Endothelial cell of umbilical vein (primary cell): ENCODE data around the gene ATP1B3. TPM values are rescaled to one million over a fixed set of nuclear protein-coding genes. Genes with fewer than 3 reads are reported as not detected.

Source experiments
- BruUV-seq: library from RNA; stranded (reverse); fragments of 400-500 nt; replicated peaks from 2 replicates; lab custom pipeline; 2021; lab: Mats Ljungman, UMichigan
- CTCF ChIA-PET: fragments of 300-600, 350-600 bp; sonication (Branson Sonifier 250); formaldehyde crosslinking; loops from one replicate; lab custom pipeline; 2021; ENCODE audit warnings: antibody characterized with exemption, inconsistent platforms; lab: Charles Lee
- POLR2A ChIA-PET: fragments of 300-600, 350-600 bp; sonication (Branson Sonifier 250); formaldehyde crosslinking; loops from one replicate; lab custom pipeline; 2021; ENCODE audit warnings: antibody characterized with exemption, inconsistent platforms; lab: Charles Lee
- DNase-seq: peaks from one replicate; pipeline ENCODE4 v3.0.0-alpha.2; 2011; ENCODE audit warnings: low read depth, low spot score
- FAIRE-seq: peaks from 2 replicates; lab custom pipeline; 2011; peaks lifted over from hg19 to GRCh38; lab: Jason Lieb, UNC
- H2AFZ ChIP-seq: 2 replicates; pipeline ENCODE4 v1.6.0; 2012; ENCODE audit warnings: low read depth, low read length, control low read depth, inconsistent platforms
- H3K27ac ChIP-seq: 2 replicates; pipeline ENCODE4 v1.5.1; 2011; ENCODE audit warnings: low read depth, mild to moderate bottlenecking, control low read depth, low read length, moderate library complexity; ENCODE audit not compliant: insufficient read depth
- H3K27me3 ChIP-seq, 2 experiments: 2 replicates each; pipeline versions ENCODE4 v1.6.0 to v1.6.1; 2011; ENCODE audit warnings: low read length in 2 of 2, mixed read lengths in 1 of 2; ENCODE audit not compliant: control insufficient read depth in 2 of 2, insufficient read depth in 2 of 2
- H3K36me3 ChIP-seq, 2 experiments: 2 replicates in 1 of 2; 3 replicates in 1 of 2; pipeline ENCODE4 v1.5.1; 2011; ENCODE audit warnings: low read length in 2 of 2, mild to moderate bottlenecking in 1 of 2, moderate library complexity in 1 of 2; ENCODE audit not compliant: control insufficient read depth in 2 of 2, insufficient read depth in 2 of 2; ENCODE audit errors: extremely low read depth in 1 of 2
- H3K4me1 ChIP-seq: 3 replicates; pipeline ENCODE4 v1.5.1; 2011; ENCODE audit warnings: mild to moderate bottlenecking, low read length; ENCODE audit not compliant: control insufficient read depth, insufficient read depth; ENCODE audit errors: extremely low read depth
- H3K4me2 ChIP-seq: 2 replicates; pipeline ENCODE4 v1.6.1; 2011; ENCODE audit warnings: low read length, control low read depth, mixed read lengths; ENCODE audit not compliant: insufficient read depth
- H3K4me3 ChIP-seq, 3 experiments: fragments of 200-600 bp in 1 of 3; sonication (generic), shearing (Covaris generic) in 1 of 3; replicated peaks in 1 of 3; 2 replicates each; pipeline ENCODE4 v1.5.1; 2011 to 2016; ENCODE audit warnings: control low read depth in 3 of 3, low read length in 3 of 3, mild to moderate bottlenecking in 2 of 3, inconsistent platforms in 1 of 3, low read depth in 1 of 3, moderate library complexity in 1 of 3; ENCODE audit not compliant: insufficient read depth in 1 of 3
- H3K79me2 ChIP-seq: 2 replicates; pipeline ENCODE4 v1.6.0; 2012; ENCODE audit warnings: low read length, inconsistent platforms; ENCODE audit not compliant: control insufficient read depth, insufficient read depth
- H3K9ac ChIP-seq: replicated peaks from 2 replicates; pipeline ENCODE3; 2011; ENCODE audit warnings: low read length, control low read depth; ENCODE audit not compliant: insufficient read depth; ENCODE audit errors: extremely low read depth
- H3K9me1 ChIP-seq: replicated peaks from 3 replicates; pipeline ENCODE4 v1.6.0; 2011; ENCODE audit warnings: mild to moderate bottlenecking, low read length; ENCODE audit not compliant: control insufficient read depth, insufficient read depth; ENCODE audit errors: extremely low read depth
- H3K9me3 ChIP-seq: replicated peaks from 2 replicates; pipeline ENCODE4 v1.5.1; 2012; ENCODE audit warnings: low read length, inconsistent platforms; ENCODE audit not compliant: control insufficient read depth, insufficient read depth
- H4K20me1 ChIP-seq: replicated peaks from 2 replicates; pipeline ENCODE3; 2011; ENCODE audit warnings: mild to moderate bottlenecking, low read length; ENCODE audit not compliant: control insufficient read depth, insufficient read depth; ENCODE audit errors: extremely low read depth
- EZH2 ChIP-seq: IDR thresholded peaks from 2 replicates; pipeline ENCODE4 v1.6.1; 2012; ENCODE audit warnings: borderline replicate concordance, low read depth, mild to moderate bottlenecking, moderate library complexity, low read length, inconsistent platforms; ENCODE audit not compliant: severe bottlenecking
- FOS ChIP-seq: IDR thresholded peaks from 2 replicates; pipeline ENCODE4 v1.6.1; 2011; ENCODE audit warnings: mild to moderate bottlenecking, low read length, moderate library complexity, borderline replicate concordance; ENCODE audit not compliant: insufficient read depth
- GATA2 ChIP-seq: IDR thresholded peaks from 2 replicates; pipeline ENCODE4 v1.7.0; 2011; ENCODE audit warnings: low read depth, mild to moderate bottlenecking, moderate library complexity, mixed read lengths, low read length; ENCODE audit not compliant: insufficient read length, insufficient read depth
- JUN ChIP-seq: IDR thresholded peaks from 2 replicates; pipeline ENCODE4 v1.6.1; 2011; ENCODE audit warnings: borderline replicate concordance, low read depth; ENCODE audit not compliant: insufficient read length, insufficient read depth
- MYC ChIP-seq: IDR thresholded peaks from one replicate; pipeline ENCODE4 v1.6.1; 2011; ENCODE audit warnings: mild to moderate bottlenecking, low read depth, low read length
- POLR2A ChIP-seq: IDR thresholded peaks from 2 replicates; pipeline ENCODE4 v1.6.1; 2012; ENCODE audit warnings: low read depth, mild to moderate bottlenecking, control low read depth, low read length
- POLR2AphosphoS5 ChIP-seq: IDR thresholded peaks from 2 replicates; pipeline ENCODE4 v1.6.1; 2012; ENCODE audit warnings: low read depth, mild to moderate bottlenecking, control low read depth, low read length, moderate library complexity; ENCODE audit not compliant: insufficient read depth
- dilution Hi-C: fragments of 300-500 bp; cut with MboI; formaldehyde crosslinking; loops from one replicate; pipeline ENCODE4 v1.15.0; 2019; ENCODE audit warnings: low sequenced_read_pairs; ENCODE audit not compliant: extremely low pct_ligation_motif_present
- intact Hi-C: fragments of 100-400 bp; cut with micrococcal nuclease; formaldehyde crosslinking; loops from one replicate; pipeline ENCODE4 v1.10.0; 2022
- polyA plus RNA-seq, 4 experiments: library from polyadenylated mRNA; depleted of rRNA in 3 of 4; stranded (reverse) in 3 of 4; unstranded in 1 of 4; fragments of >200 nt; gene quantifications; 2 replicates each; pipeline versions ENCODE4 v1.2.1 to v1.2.3, GENCODE V29; 2011 to 2012; ENCODE audit warnings: missing spikeins in 1 of 4
- total RNA-seq: library from RNA; stranded (reverse); gene quantifications from 2 replicates; pipeline ENCODE4 v1.2.3, GENCODE V29; 2021
- TF ChIP-seq, protein P1 (sequence below): IDR thresholded peaks from 2 replicates; pipeline ENCODE4 v1.6.1; 2011; ENCODE audit not compliant: insufficient read depth, insufficient read length
- TF ChIP-seq, protein P2 (sequence below), 2 donors: IDR thresholded peaks; 1 replicate in 1 of 2; 2 replicates in 1 of 2; pipeline ENCODE4 v1.5.1; 2011; ENCODE audit warnings: low read length in 2 of 2, mild to moderate bottlenecking in 2 of 2, moderate library complexity in 2 of 2, control low read depth in 1 of 2, inconsistent platforms in 1 of 2, low read depth in 1 of 2; ENCODE audit not compliant: insufficient read depth in 1 of 2; ENCODE audit errors: extremely low read depth in 1 of 2

Gene ATP1B3
- total and polyA plus RNA-seq, 2 donors (not counting 3 experiments of a cell fraction or from before 2014, with no cell fraction given) = 227 to 279 TPM

DNA sequence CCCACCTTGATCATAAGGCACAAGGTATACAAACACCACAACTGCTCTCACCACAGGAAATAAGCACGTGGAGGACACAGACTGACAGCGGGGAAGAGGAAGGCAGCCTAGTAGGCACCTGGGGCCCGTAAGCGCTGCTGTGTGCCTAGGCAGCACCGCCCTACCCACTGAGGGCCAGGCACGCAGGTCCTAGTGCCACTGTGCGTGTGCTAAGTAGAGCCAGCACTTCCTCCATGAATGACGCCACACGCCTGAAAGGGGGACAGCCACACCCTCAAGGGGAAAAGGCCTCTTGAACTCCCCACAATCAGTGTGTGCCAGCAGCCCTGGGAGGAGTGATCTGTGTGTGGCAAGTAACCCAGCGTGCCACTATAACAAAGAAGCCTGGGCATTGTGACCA is 73.0 kb downstream of the ATP1B3 start:
- POLR2A ChIA-PET = no interaction called here
- FAIRE-seq (no peak), DNase-seq (no peak)
- no peak for TF ChIP-seq JUN
- TF ChIP-seq GATA2 = no peak
- no peak for TF ChIP-seq EZH2
- TF ChIP-seq FOS = no peak
- no peak for TF ChIP-seq MYC
- TF ChIP-seq, protein P1, sequence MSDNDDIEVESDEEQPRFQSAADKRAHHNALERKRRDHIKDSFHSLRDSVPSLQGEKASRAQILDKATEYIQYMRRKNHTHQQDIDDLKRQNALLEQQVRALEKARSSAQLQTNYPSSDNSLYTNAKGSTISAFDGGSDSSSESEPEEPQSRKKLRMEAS = no peak
- TF ChIP-seq, protein P2, sequence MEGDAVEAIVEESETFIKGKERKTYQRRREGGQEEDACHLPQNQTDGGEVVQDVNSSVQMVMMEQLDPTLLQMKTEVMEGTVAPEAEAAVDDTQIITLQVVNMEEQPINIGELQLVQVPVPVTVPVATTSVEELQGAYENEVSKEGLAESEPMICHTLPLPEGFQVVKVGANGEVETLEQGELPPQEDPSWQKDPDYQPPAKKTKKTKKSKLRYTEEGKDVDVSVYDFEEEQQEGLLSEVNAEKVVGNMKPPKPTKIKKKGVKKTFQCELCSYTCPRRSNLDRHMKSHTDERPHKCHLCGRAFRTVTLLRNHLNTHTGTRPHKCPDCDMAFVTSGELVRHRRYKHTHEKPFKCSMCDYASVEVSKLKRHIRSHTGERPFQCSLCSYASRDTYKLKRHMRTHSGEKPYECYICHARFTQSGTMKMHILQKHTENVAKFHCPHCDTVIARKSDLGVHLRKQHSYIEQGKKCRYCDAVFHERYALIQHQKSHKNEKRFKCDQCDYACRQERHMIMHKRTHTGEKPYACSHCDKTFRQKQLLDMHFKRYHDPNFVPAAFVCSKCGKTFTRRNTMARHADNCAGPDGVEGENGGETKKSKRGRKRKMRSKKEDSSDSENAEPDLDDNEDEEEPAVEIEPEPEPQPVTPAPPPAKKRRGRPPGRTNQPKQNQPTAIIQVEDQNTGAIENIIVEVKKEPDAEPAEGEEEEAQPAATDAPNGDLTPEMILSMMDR (IDR thresholded peaks at IDR 0.05; ENCODE audit: extremely low read depth in 1 of 2, insufficient read depth in 1 of 2, low read depth in 1 of 2, low read length in 2 of 2) = no peak
- no peak for TF ChIP-seq POLR2AphosphoS5
- TF ChIP-seq POLR2A = no peak
- Histone ChIP-seq H3K27ac (no peak overlapping the region), H4K20me1 (no peaks in the 10 kb centered on the region), H3K36me3 (no peaks in the 10 kb centered on the region), H3K79me2 (no peaks in the 10 kb centered on the region), H3K4me1 (no peaks in the 10 kb centered on the region), H3K4me2 (no peak overlapping the region), H3K9me1 (no peaks in the 10 kb centered on the region), H3K27me3 (peaks cover 7 to 15% of the 10 kb centered on the region in 2 experiments), H3K9ac (no peak overlapping the region), H2AFZ (no peak overlapping the region), H3K4me3 (no peak overlapping the region), H3K9me3 (no peaks in the 10 kb centered on the region)
- intact Hi-C loops = no loop called here
- CTCF ChIA-PET = interaction anchor here (1.1 kb wide), 1 partner anchor 9 kb away, joined by 3 read pairs; no protein-coding TSS in a partner anchor
- dilution Hi-C loops = no loop called here
- no TSS peak for BruUV-seq
